ENCODE results near the gene GCSAM.

- TF ChIP-seq POLR2AphosphoS5 (IDR thresholded peaks at IDR 0.05; ENCODE audit: low read depth, low read length) (no peak), POLR2A (IDR thresholded peaks at IDR 0.05; ENCODE audit: low read depth, low read length) (no peak), TAF1 (IDR thresholded peaks at IDR 0.05; ENCODE audit: borderline replicate concordance, low read depth, low read length) (no peak)
These were observed 8.0 kb downstream of the GCSAM start for GRCh38 chr3:112124907-112125607.

Data from GM12892 (cell line).